ENCODE measurements around the gene C1RL.
A peak's percentile ranks its signal among the peaks of the same experiment; 100 is the strongest.

Gene C1RL

GRCh38 chr12:7108796-7109571 lies at the start of gene C1RL:
Gene C1RL (minus strand): TSS chr12:7109214. CDS start chr12:7109180, 34 bp downstream.
- peak; percentile 81 for DNase-seq (ENCODE audit: low read depth)

GRCh38 chr12:7157391-7157790 lies 48.4 kb upstream of the C1RL start:
- no peak for DNase-seq (ENCODE audit: low read depth)

GRCh38 chr12:7156259-7157197 lies 47.5 kb upstream of the C1RL start:
- no peak for DNase-seq (ENCODE audit: low read depth)

- no peak for DNase-seq (ENCODE audit: low read depth)
These were observed 46.5 kb upstream of the C1RL start for GRCh38 chr12:7155471-7156034.

DNA sequence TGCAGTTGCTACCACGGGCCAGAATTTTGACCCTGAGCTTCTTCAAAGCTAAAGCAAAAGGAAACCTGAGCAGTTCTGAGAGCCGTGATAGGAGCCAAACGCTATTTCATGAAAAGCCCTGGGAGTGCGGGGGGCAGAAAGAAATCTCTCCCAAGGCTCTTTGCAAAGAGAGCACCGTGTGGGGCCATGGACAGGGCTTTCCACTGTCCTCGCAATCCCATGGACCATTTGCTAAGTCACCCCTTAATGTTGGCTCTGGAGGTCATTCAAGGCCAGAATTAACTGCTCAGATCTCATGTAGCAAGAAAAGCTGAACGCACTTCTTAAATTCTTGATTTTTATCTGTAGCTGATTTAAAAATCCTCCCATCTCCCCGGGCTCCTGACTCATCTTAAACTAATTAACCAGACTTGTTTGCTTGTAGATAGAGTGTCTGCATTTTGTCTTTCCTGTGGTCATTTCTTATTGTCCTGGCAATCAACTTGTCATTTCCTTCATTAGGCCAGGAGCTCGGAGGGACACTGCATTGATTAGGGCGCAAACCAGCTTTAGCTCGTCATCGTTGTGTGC lies 46.0 kb upstream of the C1RL start:
- no peak for DNase-seq (ENCODE audit: low read depth)

- DNase-seq (ENCODE audit: low read depth) = no peak
These were observed 45.0 kb upstream of the C1RL start for GRCh38 chr12:7154042-7154441.

DNA sequence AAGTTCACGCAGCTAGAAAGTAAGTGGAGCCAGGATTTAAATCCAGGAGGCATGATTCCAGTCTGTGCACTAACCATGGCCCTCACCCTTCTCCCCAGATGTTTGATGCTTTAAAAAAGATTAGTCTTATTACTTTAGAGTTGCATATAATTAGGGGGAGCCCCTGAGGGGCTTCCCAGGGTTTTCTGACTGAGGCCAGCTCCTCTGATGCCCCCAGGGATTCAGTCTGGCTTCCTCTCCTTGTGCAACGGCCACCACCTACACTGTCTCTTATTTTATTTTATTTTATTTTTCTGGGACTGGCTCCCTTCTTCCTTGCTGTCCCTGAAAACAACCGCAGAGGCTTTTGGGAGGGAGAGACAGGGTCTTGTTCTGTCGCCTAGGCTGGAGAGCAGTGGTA lies 43.8 kb upstream of the C1RL start:
- DNase-seq (ENCODE audit: low read depth) = no peak

DNA sequence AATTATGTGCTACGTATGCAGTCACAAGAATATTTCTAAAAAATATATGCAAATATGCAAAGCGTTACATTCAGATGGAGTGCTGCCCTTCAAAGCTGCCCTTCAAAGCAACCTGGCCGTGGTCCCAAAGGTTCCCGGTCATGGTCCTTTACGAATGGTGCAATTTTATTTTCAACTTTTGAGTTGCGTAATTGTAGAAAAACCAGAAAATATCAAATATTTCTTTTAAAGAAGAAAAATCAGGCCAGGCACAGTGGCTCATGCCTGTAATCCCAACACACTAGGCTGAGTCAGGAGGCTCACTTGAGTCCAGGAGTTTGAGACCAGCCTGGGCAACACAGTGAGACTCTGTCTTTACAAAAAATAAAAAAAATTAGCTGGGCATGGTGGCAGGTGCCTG lies 42.5 kb upstream of the C1RL start:
- no peak for DNase-seq (ENCODE audit: low read depth)

GRCh38 chr12:7150841-7151240 lies 41.8 kb upstream of the C1RL start:
- DNase-seq (ENCODE audit: low read depth) = no peak

GRCh38 chr12:7150356-7150755 lies 41.3 kb upstream of the C1RL start:
- no peak for DNase-seq (ENCODE audit: low read depth)

GRCh38 chr12:7146906-7147305 lies 37.9 kb upstream of the C1RL start:
- no peak for DNase-seq (ENCODE audit: low read depth)

GRCh38 chr12:7146228-7146627 lies 37.2 kb upstream of the C1RL start:
- DNase-seq (ENCODE audit: low read depth) = no peak

- DNase-seq (ENCODE audit: low read depth) = no peak
These were observed 36.7 kb upstream of the C1RL start for GRCh38 chr12:7145671-7146070.

- DNase-seq (ENCODE audit: low read depth) = no peak
These were observed 35.6 kb upstream of the C1RL start for GRCh38 chr12:7144414-7145120.

- no peak for DNase-seq (ENCODE audit: low read depth)
These were observed 34.5 kb upstream of the C1RL start for GRCh38 chr12:7143564-7143963.

GRCh38 chr12:7142809-7143465 lies 33.9 kb upstream of the C1RL start:
- DNase-seq (ENCODE audit: low read depth) = no peak

DNA sequence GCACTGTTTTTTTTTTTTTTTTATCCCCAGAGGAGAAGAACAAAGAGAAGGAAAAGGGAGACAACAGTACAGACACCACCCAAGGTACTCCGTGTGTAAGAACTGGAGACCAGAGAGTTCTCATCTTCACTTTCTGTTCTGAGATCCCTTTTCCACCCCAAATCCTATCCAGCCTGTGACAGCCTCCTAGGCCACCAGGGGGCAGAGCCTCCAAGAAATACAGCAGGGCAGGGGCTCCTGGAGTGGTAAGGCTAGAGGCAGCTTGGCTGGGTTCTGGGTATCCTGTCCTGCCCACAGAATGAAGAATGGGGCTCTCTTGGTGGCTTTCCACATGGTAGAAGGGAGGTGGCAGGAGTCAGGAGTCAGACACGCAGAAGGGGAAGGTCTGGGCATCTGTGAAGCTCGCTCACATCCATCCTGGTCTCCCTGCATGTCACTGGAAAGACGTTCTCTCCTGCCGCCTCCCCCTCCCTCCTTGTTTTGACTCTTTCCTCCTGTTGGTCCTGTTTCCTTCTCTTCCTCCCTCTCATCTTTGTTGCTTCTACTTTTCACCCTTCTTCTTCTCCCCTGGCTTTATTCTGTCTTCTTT lies 33.1 kb upstream of the C1RL start:
- peak; percentile 42 for DNase-seq (ENCODE audit: low read depth)

DNA sequence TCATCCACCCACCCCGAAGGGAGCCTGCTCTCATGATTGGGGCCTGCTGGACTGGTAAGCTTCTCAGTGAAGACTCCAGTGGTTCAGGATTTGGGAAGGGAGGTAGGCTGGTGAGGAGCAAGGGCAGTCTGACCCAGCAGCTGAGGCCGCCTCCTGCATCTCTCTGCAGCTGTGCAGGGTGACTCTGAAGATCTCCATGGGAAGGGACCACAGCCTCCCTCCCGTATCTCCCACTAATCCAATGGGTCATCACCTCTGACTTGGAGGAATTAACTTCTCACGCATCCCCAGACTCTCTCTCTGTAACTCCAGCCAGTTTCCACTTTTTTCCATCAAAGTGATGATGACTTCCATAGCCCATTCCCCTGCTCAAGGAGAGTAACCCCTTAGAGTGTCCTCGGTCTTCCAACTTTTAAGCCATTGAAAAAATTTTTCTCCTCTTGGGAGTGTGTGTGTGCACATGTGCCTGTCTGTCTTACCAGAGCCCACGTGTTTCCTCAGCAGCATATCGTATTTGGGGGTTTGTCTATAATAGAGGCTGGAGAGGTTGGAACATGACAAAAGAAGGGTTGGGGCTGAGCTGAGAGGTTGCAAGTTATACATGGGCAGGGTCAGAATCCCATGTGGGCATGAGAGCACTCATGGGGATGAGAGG lies 32.5 kb upstream of the C1RL start:
- no peak for DNase-seq (ENCODE audit: low read depth)

- no peak for DNase-seq (ENCODE audit: low read depth)
These were observed 30.2 kb upstream of the C1RL start for GRCh38 chr12:7139200-7139599.

GRCh38 chr12:7137908-7138307 lies 28.9 kb upstream of the C1RL start:
- DNase-seq (ENCODE audit: low read depth) = no peak
